GM18502 (cell line): ENCODE data around the gene EHBP1.

Experiments
- ATAC-seq: cut with Tn5 transposase; IDR thresholded peaks from one replicate; pipeline ENCODE4 v1.9.1; 2021; ENCODE audit warnings: mild to moderate bottlenecking; ENCODE audit not compliant: unreplicated experiment, poor library complexity

EHBP1 gene

GRCh38 chr2:62770629-62771028 is 65.1 kb downstream of the EHBP1 start:
- no peak for ATAC-seq

- no peak for ATAC-seq
Observed at GRCh38 chr2:62774555-62775366, 69.2 kb downstream of the EHBP1 start.

GRCh38 chr2:62775367-62775668 is 69.8 kb downstream of the EHBP1 start:
- no peak for ATAC-seq

GRCh38 chr2:62783679-62784078 is 78.2 kb downstream of the EHBP1 start:
- ATAC-seq, result no peak

- ATAC-seq, result no peak
Observed at GRCh38 chr2:62784341-62784740, 78.8 kb downstream of the EHBP1 start.

DNA sequence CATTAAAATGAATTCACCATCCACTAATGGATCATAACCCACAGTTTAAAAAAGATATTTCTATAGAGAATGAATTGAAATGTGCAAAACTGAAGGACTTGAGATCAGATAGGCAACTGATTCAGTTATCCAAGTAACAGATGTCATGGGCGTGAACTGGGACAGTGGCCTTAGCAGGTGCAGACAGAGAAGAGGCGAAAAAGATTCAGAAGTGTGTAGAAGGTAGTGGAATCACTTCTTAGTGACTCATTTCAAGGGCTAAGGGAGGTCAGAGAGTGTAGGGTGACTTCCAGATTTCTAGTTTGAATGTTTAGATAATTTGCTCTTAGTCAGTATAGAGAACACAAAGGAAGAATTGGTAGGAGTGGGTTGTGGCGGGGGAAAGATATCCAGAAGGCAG is 79.7 kb downstream of the EHBP1 start:
- ATAC-seq, result peak; percentile 58

- no peak for ATAC-seq
Observed at GRCh38 chr2:62785810-62786597, 80.5 kb downstream of the EHBP1 start.

- ATAC-seq, result peak; percentile 56
Observed at GRCh38 chr2:62787386-62787785, 81.9 kb downstream of the EHBP1 start.

GRCh38 chr2:62789518-62789917 is 84.0 kb downstream of the EHBP1 start:
- no peak for ATAC-seq

DNA sequence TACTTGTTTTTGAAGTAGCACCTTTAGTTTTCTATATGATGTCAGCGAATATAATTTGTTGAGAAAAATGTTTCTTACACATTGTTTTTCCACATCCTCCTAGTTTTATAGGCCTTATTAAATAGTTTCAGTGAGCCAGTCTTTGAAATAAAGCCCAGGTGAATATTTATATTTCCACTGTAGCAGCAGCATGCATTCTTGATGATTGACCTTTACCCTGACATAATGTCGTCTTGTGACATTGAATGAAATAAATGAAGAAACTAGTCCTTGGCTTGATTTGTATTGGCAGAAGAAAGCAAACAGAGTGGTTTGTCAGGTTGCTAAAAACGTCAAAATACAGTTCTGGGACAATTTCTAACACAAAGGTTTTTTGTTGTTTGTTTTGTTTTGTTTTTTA is 84.4 kb downstream of the EHBP1 start:
- no peak for ATAC-seq

DNA sequence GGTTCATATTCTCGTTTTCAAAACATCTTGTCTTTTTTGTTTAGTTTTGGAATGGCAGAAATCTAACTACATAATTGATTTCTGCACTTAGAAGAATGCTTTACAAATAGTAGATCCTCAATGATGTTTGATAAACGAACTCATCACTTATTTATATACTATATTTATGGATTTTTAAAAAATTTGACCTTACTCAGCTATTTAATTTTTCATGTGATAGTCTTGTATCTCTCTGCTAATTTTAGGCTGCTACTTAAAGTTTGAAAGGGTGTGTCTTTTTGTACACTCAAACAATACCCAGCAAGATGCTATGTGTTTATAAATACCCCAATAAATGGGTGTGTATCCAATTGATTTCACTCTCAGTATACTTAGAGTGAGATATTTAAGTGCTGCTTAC is 86.9 kb downstream of the EHBP1 start:
- ATAC-seq, result no peak

DNA sequence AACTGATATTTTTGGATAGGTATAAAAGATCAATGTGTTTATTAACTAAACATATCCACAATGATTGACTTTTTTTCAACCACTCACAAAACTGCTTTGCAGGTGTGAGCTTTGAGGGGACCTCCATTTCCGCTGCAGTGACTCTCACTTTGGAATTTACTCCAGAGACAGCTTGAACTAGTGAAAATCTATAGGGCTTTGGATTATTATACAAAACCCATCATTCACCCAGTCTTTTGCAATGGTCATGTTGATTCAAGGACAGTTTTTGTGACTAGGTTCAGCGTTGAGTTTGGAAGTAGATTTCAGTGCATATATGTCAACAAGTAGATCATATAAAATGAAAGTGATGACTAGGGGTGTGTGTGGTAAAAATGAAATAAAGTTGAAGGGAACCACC is 87.7 kb downstream of the EHBP1 start:
- ATAC-seq, result no peak

- ATAC-seq, result no peak
Observed at GRCh38 chr2:62794791-62795190, 89.3 kb downstream of the EHBP1 start.

DNA sequence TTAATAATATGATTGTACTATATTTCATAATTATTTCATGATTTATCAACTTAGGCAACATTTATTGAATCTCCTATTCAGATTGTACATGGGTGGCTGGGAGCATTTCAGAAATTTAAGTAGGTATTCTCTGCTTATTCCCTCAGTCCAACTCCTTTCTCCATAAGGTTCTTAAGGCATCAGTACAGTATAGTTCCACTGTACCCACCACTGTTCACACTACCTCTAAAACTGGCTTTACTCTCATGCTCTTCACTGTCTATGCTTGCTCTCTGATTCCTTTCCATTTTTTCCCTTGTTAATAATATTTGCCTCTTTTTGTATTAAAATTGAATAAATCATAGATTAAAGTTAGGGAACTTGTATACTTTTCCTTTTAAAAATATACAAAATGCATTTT is 89.8 kb downstream of the EHBP1 start:
- no peak for ATAC-seq

- no peak for ATAC-seq
Observed at GRCh38 chr2:62797107-62797506, 91.6 kb downstream of the EHBP1 start.

- ATAC-seq, result no peak
Observed at GRCh38 chr2:62800618-62801017, 95.1 kb downstream of the EHBP1 start.

GRCh38 chr2:62801110-62801509 is 95.6 kb downstream of the EHBP1 start:
- ATAC-seq, result no peak

- ATAC-seq, result no peak
Observed at GRCh38 chr2:62801814-62802523, 96.5 kb downstream of the EHBP1 start.

GRCh38 chr2:62803961-62804360 is 98.4 kb downstream of the EHBP1 start:
- no peak for ATAC-seq

DNA sequence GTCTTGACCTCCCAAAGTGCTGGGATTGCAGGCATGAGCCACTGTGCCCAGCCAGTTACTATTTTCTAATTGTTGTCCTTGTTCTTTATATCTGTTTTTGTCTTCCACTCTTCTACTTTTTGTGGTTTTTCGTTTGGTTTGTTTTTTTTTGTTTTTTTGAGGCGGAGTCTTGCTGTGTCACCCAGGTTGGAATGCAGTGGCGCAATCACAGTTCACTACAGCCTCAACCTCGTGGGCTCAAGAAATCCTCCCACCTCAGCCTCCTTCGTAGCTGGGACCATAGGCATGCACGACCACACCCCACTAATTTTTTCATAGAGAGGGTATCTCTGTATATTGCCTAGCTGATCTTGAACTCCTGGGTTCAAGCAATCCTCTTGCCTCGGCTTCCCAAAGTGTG is 100.7 kb downstream of the EHBP1 start:
- no peak for ATAC-seq

DNA sequence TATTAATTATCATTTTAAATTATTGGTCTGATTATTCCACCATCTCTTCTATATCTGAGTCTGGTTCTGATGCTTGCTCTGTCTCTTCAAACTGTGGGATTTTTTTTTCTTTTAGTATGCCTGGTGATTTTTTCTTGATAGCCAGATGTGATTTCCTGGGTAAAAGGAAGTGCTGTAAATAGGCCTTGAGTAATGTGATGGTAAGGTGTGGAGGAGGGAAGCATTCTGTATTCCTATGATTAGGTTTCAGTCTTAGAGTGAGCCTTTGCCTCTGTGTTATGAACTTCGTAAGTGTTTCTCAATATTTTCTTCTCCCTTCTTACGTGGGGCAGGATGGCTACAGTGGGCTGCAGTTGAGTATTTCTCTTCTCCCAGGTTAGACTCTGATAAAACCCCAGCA is 103.0 kb downstream of the EHBP1 start:
- ATAC-seq, result no peak
